ENCODE results near the gene CDK14.
"Not testable (repeated sequence)": the region's sequence is repeated elsewhere in the genome, so short reads cannot be mapped to it uniquely, and the experiment has no call there.

The CDK14 gene

DNA sequence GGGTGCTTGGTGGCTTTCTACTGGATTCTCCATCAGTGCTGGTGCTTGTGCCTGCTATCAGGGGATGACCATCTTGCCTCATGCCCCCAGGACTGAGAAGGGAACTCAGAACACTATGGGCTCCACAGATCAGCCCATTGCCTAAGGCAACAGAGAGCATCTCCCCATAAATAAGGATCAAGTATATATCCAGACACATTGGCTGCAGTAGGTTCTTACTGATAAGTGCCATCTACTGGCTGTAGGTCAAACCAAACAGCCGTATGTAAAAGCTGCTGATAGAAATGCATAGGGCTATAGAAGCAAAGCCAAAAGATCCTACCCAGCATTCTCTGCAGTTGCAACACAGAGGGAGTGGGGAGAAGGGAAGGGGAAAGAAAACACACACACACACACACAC, 153.7 kb downstream of the CDK14 start:
- TF ChIP-seq, protein P1, sequence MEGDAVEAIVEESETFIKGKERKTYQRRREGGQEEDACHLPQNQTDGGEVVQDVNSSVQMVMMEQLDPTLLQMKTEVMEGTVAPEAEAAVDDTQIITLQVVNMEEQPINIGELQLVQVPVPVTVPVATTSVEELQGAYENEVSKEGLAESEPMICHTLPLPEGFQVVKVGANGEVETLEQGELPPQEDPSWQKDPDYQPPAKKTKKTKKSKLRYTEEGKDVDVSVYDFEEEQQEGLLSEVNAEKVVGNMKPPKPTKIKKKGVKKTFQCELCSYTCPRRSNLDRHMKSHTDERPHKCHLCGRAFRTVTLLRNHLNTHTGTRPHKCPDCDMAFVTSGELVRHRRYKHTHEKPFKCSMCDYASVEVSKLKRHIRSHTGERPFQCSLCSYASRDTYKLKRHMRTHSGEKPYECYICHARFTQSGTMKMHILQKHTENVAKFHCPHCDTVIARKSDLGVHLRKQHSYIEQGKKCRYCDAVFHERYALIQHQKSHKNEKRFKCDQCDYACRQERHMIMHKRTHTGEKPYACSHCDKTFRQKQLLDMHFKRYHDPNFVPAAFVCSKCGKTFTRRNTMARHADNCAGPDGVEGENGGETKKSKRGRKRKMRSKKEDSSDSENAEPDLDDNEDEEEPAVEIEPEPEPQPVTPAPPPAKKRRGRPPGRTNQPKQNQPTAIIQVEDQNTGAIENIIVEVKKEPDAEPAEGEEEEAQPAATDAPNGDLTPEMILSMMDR (IDR thresholded peaks at IDR 0.05; ENCODE audit: control extremely low read depth, extremely low read depth, low read depth, missing control alignments), result peak; percentile 41
- CTCF ChIA-PET, result interaction anchor here (0.9 to 2.4 kb wide), 10 partner anchors 10 to 160 kb away, joined by 3 to 16 read pairs (median 3); no protein-coding TSS in a partner anchor
- no peak for DNase-seq (ENCODE audit: extremely low spot score)
- POLR2A ChIA-PET, result no interaction called here

DNA sequence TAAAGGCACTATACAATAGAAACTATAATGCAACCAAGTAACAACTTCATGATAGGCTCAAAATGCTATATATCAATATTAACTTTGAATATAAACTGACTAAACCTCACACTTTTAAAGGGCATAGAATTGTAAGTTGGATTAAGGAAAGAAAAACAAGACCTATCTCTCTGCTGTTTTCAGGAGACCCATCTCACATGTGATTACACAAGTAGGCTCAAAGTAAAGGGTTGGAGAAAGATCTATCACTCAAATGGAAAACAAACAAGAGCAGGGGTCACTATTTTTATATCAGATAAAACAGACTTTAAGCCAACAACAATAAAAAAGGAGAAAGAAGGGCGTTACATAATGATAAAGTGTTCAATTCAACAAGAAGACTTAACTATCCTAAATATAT, 155.5 kb downstream of the CDK14 start:
- POLR2A ChIA-PET, result no interaction called here
- DNase-seq (ENCODE audit: extremely low spot score), result no peak
- TF ChIP-seq, protein P1 (IDR thresholded peaks at IDR 0.05; ENCODE audit: control extremely low read depth, extremely low read depth, low read depth, missing control alignments), result no peak
- CTCF ChIA-PET, result interaction anchor here (1.5 kb wide), 1 partner anchor 11 kb away, joined by 6 read pairs; no protein-coding TSS in a partner anchor

DNA sequence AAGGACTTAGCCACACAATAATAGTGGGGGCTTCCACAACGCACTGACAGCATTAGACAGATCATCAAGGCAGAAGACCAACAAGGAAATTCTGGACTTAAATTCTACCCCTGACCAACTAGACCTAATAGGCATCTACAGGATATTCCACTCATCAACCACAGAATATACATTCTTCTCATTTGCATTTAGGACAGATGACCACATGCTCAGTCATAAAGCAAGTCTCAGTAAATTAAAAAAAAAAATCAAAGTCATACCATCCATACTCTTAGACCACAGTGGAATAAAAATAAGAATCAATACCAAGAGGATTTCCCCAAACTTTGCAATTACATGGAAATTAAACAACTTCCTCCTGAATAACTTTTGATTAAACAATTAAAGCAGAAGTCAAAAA, 155.9 kb downstream of the CDK14 start:
- ChIA-PET POLR2A (no interaction called here), CTCF (no interaction called here)
- TF ChIP-seq, protein P1 (IDR thresholded peaks at IDR 0.05; ENCODE audit: control extremely low read depth, extremely low read depth, low read depth, missing control alignments), result no peak
- no peak for DNase-seq (ENCODE audit: extremely low spot score)

DNA sequence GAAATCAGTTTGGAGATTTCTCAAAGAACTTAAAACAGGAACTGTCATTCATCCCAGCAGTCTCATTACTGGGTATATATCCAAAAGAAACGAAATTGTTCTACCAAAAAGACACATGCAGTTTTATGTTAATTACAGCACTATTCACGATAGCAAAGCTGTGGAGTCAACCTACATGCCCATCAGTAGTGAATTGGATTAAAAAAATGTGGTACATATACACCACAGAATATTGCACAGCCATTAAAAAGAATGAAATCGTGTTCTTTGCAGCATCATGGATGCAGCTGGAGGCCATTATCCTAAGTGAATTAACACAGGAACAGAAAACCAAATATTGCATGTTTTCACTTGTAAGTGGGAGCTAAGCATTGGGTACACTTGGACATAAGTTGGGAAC, 158.9 kb downstream of the CDK14 start:
- no peak for DNase-seq (ENCODE audit: extremely low spot score)

DNA sequence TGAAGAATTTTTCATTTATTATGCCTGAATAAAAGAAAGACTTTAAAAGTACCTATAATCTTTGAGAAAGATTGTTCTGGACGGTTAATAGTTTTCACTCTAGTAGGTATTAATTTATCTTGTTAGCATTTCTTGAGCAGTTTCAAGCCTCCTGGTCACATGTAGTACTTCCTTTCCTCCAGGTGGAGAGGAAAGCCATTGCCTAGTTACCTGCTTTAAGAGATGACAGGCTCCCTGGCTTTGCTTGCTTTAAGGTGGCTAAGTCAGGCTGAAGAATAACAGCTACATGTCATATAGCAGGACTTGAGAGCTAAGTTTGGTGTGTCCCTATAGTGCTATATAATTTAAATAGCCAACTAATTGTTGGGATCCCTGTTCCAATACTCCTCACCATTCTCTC, 160.2 kb downstream of the CDK14 start:
- no peak for DNase-seq (ENCODE audit: extremely low spot score)
- POLR2A ChIA-PET, result no interaction called here
- CTCF ChIA-PET, result interaction anchor here (0.8 to 2.1 kb wide), 3 partner anchors 10 to 47 kb away, joined by 3 to 7 read pairs (median 5); no protein-coding TSS in a partner anchor
- TF ChIP-seq, protein P1 (IDR thresholded peaks at IDR 0.05; ENCODE audit: control extremely low read depth, extremely low read depth, low read depth, missing control alignments), result no peak

More for the DNA sequence above, 158.9 kb downstream of the CDK14 start:
- TF ChIP-seq, protein P1 (IDR thresholded peaks at IDR 0.05; ENCODE audit: control extremely low read depth, extremely low read depth, low read depth, missing control alignments), result no peak
- POLR2A ChIA-PET, result no interaction called here
- CTCF ChIA-PET, result interaction anchor here (2.1 kb wide), 1 partner anchor 8 kb away, joined by 5 read pairs; no protein-coding TSS in a partner anchor

DNA sequence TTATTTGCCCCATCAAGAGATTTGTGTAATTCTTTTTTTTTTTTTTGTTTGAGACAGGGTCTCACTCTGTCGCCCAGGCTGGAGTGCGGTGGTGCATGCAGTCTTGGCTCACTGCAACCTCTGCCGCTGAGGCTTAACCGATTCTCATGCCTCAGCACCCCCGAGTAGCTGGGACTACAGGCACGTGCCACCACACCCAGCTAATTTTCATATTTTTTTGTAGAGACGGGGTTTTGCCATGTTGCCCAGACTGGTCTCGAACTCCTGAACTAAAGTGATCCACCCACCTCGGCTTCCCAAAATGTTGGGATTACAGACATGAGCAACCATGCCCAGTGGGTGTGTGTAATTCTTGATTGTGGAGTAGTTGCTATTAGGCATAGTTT, 161.4 kb downstream of the CDK14 start:
- POLR2A ChIA-PET; DNase-seq (ENCODE audit: extremely low spot score): not testable (repeated sequence)
- CTCF ChIA-PET, result interaction anchor here (1.4 kb wide), 1 partner anchor 44 kb away, joined by 3 read pairs; no protein-coding TSS in a partner anchor

DNA sequence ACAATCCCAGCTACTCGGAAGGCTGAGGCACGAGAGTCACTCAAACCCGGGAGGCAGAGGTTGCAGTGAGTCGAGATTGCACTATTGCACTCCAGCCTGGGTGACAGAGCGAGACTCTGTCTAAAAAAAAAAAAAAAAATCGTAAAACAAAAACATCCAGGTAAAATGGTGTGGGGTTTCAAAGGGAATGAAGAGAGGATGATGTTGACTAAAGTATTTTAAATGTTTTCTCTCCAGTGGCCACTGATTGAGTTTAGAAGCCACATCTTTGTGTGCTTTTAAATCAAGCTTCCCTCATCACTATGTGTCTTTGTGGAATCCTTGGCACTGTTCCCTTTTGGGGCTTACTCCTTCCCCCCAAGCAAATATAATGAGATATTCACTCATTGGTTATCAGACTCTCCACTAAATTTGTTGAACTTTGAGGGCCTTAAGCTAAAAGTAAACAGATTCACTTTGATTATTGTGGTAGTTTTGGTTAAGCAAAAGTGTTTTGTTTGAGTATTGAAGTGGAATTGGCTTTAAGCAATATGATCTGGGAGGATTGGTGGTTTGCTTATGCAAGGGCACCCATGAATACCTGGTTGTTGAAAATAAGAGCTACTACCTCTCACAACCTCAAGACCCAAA, 162.9 kb downstream of the CDK14 start:
- TF ChIP-seq, protein P1 (IDR thresholded peaks at IDR 0.05; ENCODE audit: control extremely low read depth, extremely low read depth, low read depth, missing control alignments), result no peak
- ChIA-PET CTCF (interaction anchor here (0.8 to 3.1 kb wide), 6 partner anchors 9 to 100 kb away, joined by 3 to 16 read pairs (median 4); no protein-coding TSS in a partner anchor), POLR2A (no interaction called here)
- DNase-seq (ENCODE audit: extremely low spot score), result no peak

Data from GM10248 (cell line).